Suppressor macrophage (primary cell): Measurements from ENCODE around the gene LYG1.

Source experiments
- DNase-seq, 4 experiments: peaks; one replicate each; pipeline ENCODE4 v3.0.0-alpha.2; 2020 to 2022

Gene LYG1

GRCh38 chr2:99261242-99261641, 39.8 kb downstream of the LYG1 start:
- no peak for DNase-seq

GRCh38 chr2:99260184-99260583, 40.8 kb downstream of the LYG1 start:
- DNase-seq: no peak

DNA sequence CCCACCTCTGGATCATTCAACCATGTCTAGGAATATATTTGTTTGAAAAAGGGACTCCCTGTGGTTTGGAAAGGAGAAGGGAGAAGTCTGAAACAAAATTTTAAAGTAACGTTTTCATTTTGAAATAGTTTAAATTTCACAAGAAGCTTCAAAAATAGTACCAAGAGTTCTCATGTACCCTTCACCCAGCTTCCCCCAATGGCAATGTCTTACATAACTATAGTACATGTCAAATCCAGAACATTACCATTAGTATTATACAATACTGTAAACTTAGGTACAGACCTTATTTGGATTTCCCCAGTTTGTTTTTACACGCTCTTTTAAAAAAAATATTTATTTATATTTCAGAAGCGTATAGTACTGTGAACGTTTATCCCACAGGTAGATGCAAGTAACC, 41.5 kb downstream of the LYG1 start:
- DNase-seq: peak in 1 of 4 experiments; percentile 9

- DNase-seq: no peak
Observed at GRCh38 chr2:99256677-99257076, 44.3 kb downstream of the LYG1 start.

DNA sequence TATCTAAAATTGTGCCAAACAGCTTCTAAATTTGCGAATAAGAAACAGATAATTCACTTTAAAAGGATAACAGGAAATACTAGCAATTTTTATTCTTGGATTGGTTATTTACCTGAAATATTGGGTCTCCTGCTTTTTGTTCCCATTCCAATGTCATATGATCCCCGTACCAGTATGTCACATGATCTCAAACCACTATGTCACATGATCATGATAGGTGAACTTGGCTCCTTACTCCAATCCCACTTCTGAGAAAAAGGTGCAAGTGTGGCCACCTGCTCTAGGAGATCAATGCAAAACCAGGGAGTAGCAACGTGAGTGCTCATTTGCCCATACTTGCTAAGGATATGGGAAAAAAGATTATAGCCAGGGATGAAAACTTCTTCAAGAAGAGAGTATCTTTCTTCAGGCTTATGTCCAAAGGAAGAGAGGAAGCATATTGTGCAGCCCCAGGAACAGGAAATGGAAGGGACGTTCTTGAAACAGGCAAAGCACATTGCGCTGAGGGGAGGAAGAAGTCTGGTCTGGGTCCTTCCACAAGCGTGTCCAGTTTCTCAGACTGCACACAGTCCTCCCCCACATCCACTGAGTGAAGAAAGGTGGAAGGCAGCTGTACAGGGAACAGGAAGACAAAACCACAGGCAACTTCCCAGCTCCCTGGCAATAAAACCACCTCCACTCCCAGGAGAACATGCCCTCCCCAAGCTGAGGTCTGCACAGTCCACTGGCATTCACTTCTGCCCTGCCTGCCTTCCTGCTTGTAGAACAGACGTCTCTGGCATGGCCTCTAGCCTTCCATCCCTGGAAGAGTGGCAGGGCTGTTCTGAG, 45.3 kb downstream of the LYG1 start, which contains the start of gene LYG2:
LYG2 (minus strand) TSS at position 176 of the 828 bp plus-strand sequence. CDS start 1,406 bp downstream, outside the sequence.
- DNase-seq: peak in 1 of 4 experiments; percentile 1

- no peak for DNase-seq
Observed at GRCh38 chr2:99249951-99250350, 51.0 kb downstream of the LYG1 start.

GRCh38 chr2:99242151-99242550, 58.8 kb downstream of the LYG1 start:
- DNase-seq: no peak

GRCh38 chr2:99240431-99240830, 60.6 kb downstream of the LYG1 start:
- DNase-seq: no peak

- no peak for DNase-seq
Observed at GRCh38 chr2:99238599-99238998, 62.4 kb downstream of the LYG1 start.
